ENCODE measurements around the gene PFN3. TPM values are rescaled to one million over a fixed set of nuclear protein-coding genes. Genes with fewer than 3 reads are reported as not detected.

Gene PFN3
- total and polyA plus RNA-seq, 2 of the 13 experiments (the other 11 are each of a cell fraction or from before 2014, with no cell fraction given), result not detected

DNA sequence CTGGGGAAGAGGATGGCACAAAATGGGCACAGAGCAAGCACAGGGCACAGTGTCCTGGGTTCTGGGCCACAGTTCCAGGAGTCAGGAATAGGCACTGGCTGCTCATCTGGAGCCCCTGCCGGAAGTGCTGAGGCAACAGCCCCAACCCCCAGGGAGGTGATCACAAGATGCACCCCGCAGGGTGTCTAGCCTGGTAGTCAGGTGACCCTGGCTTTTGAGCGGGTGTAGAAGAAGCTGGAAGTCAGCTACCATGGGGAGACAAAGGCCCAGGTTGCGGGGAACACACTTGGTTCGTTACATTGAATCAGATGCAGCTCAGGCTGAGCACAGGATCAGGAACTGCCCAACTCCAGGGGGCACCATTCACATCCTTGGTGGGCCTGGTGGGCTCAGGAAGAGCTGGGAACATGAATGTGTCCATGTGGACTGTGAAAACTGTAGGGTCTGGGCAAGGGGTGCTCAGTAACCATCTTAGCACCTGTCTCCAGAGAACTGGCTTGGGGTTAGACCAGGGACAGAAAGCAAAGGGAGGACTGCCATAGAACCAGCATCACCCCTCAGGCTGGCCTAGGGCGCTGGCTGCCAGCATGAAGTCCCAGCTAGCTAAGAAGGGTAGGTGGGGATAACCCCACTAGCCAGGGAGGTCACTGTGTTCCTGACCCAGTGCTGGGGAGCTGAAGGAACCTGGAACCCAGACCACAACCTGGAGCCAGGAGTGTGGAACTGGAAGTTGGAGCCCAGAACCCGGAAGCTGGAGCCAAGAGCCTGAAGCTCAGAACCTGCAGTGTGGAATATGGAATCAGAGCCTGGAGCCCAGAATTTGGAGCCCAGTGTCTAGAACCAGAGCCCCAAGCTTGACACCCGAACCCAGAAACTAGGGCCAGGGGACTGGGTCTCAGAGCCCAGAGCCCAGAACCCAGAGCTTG is 22.3 kb downstream of the PFN3 start:
- Histone ChIP-seq H3K79me2 (ENCODE audit: insufficient read depth, low read length) (no peaks in the 10 kb centered on the region), H3K4me1 (ENCODE audit: insufficient read depth, low read length) (peaks cover 88% of the 10 kb centered on the region), H3K4me2 (ENCODE audit: low read depth, low read length) (peak overlapping the region; percentile 89), H3K27ac (ENCODE audit: extremely low read length, insufficient read depth, low read length) (peak overlapping the region; percentile 98), H3K36me3 (replicated peaks in 1 of 2; ENCODE audit: control insufficient read depth in 1 of 2, insufficient read depth in 2 of 2, low read length in 2 of 2) (no peaks in the 10 kb centered on the region), H4K20me1 (ENCODE audit: insufficient read depth, low read length) (no peaks in the 10 kb centered on the region), H3K27me3 (ENCODE audit: control insufficient read depth in 1 of 2, insufficient read depth in 2 of 2, low read length in 2 of 2) (no peaks in the 10 kb centered on the region), H3K4me3 (replicated peaks in 1 of 3; ENCODE audit: insufficient read depth in 1 of 3, low read depth in 2 of 3, low read length in 3 of 3) (peak overlapping the region; percentile 35 to 71 (median 35); a peak in 5 of 6 replicates), H3K9ac (ENCODE audit: insufficient read depth, low read depth, low read length) (peak overlapping the region; percentile 86), H3K9me3 (ENCODE audit: low read length) (no peaks in the 10 kb centered on the region), H2AFZ (ENCODE audit: low read length) (no peak overlapping the region)
- no peak for FAIRE-seq
- ChIA-PET POLR2A (interaction anchor here (0.6 to 4.9 kb wide), 35 partner anchors 10 to 304 kb away, joined by 3 to 239 read pairs (median 10); partner anchors contain the start of genes B4GALT7, F12, FGFR4 and GRK6), CTCF (ENCODE audit: low intra/inter-chr PET ratio, low total read pairs) (interaction anchor here (1.0 kb wide), 1 partner anchor 76 kb away, joined by 3 read pairs; no protein-coding TSS in a partner anchor)
- intact Hi-C loops (cut with micrococcal nuclease; ENCODE audit: unreplicated experiment) (no loop called here), in situ Hi-C loops (cut with HindIII; ENCODE audit: extremely low pct_ligation_motif_present, low pct_unique_long_range_greater_than_20kb) (no loop called here)
- 78% methylated on average over 6 of the region's 8 CpGs for WGBS (ENCODE audit: low lambda C conversion rate)
- peak; percentile 12 for ATAC-seq
- BruUV-seq (replicated peaks), result TSS peak; percentile 97
- DNase-seq (ENCODE audit: low spot score), result no peak
- TF ChIP-seq CENPT (CRISPR knock-in tag; IDR thresholded peaks at IDR 0.05; ENCODE audit: low read depth), result no peak; the same call in 1 of the 2 replicates
- no peak for TF ChIP-seq FOSL1 (CRISPR knock-in tag; IDR thresholded peaks at IDR 0.05; ENCODE audit: borderline replicate concordance)
- peak; percentile 94 for TF ChIP-seq ZC3H4 (CRISPR knock-in tag; IDR thresholded peaks at IDR 0.05; ENCODE audit: borderline replicate concordance)
- TF ChIP-seq ATF1 (CRISPR knock-in tag; IDR thresholded peaks at IDR 0.05), result no peak
- TF ChIP-seq KLF9 (CRISPR knock-in tag; IDR thresholded peaks at IDR 0.05; ENCODE audit: low read depth), result 0 out of 2 replicates have a peak, but pooled peaks have one; percentile 1
- TF ChIP-seq HNF4A (CRISPR knock-in tag; IDR thresholded peaks at IDR 0.05), result no peak
- no peak for TF ChIP-seq ZNF816 (CRISPR knock-in tag; IDR thresholded peaks at IDR 0.05; ENCODE audit: borderline replicate concordance)
- TF ChIP-seq, protein P1, sequence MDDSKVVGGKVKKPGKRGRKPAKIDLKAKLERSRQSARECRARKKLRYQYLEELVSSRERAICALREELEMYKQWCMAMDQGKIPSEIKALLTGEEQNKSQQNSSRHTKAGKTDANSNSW (CRISPR knock-in tag; IDR thresholded peaks at IDR 0.05; ENCODE audit: borderline replicate concordance), result no peak
- TF ChIP-seq, protein P2, sequence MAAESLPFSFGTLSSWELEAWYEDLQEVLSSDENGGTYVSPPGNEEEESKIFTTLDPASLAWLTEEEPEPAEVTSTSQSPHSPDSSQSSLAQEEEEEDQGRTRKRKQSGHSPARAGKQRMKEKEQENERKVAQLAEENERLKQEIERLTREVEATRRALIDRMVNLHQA (CRISPR knock-in tag; IDR thresholded peaks at IDR 0.05), result no peak
- TF ChIP-seq ZNF878 (CRISPR knock-in tag; IDR thresholded peaks at IDR 0.05), result no peak
- TF ChIP-seq, protein P3, sequence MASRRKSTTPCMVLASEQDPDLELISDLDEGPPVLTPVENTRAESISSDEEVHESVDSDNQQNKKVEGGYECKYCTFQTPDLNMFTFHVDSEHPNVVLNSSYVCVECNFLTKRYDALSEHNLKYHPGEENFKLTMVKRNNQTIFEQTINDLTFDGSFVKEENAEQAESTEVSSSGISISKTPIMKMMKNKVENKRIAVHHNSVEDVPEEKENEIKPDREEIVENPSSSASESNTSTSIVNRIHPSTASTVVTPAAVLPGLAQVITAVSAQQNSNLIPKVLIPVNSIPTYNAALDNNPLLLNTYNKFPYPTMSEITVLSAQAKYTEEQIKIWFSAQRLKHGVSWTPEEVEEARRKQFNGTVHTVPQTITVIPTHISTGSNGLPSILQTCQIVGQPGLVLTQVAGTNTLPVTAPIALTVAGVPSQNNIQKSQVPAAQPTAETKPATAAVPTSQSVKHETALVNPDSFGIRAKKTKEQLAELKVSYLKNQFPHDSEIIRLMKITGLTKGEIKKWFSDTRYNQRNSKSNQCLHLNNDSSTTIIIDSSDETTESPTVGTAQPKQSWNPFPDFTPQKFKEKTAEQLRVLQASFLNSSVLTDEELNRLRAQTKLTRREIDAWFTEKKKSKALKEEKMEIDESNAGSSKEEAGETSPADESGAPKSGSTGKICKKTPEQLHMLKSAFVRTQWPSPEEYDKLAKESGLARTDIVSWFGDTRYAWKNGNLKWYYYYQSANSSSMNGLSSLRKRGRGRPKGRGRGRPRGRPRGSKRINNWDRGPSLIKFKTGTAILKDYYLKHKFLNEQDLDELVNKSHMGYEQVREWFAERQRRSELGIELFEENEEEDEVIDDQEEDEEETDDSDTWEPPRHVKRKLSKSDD (CRISPR knock-in tag; IDR thresholded peaks at IDR 0.05; ENCODE audit: low read depth), result no peak
- TF ChIP-seq, protein P4, sequence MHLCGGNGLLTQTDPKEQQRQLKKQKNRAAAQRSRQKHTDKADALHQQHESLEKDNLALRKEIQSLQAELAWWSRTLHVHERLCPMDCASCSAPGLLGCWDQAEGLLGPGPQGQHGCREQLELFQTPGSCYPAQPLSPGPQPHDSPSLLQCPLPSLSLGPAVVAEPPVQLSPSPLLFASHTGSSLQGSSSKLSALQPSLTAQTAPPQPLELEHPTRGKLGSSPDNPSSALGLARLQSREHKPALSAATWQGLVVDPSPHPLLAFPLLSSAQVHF (CRISPR knock-in tag; IDR thresholded peaks at IDR 0.05), result no peak
- no peak for TF ChIP-seq SRF (IDR thresholded peaks at IDR 0.05; ENCODE audit: low read depth, low read length)
- no peak for TF ChIP-seq MIXL1 (CRISPR knock-in tag; IDR thresholded peaks at IDR 0.05)
- TF ChIP-seq GATA4 (IDR thresholded peaks at IDR 0.05; ENCODE audit: borderline replicate concordance, low read depth), result no peak
- TF ChIP-seq ARHGAP35 (CRISPR knock-in tag; IDR thresholded peaks at IDR 0.05; ENCODE audit: borderline replicate concordance), result no peak
- TF ChIP-seq, protein P5, sequence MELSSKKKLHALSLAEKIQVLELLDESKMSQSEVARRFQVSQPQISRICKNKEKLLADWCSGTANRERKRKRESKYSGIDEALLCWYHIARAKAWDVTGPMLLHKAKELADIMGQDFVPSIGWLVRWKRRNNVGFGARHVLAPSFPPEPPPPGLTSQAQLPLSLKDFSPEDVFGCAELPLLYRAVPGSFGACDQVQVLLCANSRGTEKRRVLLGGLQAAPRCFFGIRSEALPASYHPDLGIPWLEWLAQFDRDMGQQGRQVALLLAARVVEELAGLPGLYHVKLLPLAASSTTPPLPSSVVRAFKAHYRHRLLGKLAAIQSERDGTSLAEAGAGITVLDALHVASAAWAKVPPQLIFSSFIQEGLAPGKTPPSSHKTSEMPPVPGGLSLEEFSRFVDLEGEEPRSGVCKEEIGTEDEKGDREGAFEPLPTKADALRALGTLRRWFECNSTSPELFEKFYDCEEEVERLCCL (CRISPR knock-in tag; IDR thresholded peaks at IDR 0.05; ENCODE audit: borderline replicate concordance), result no peak
- TF ChIP-seq ZMYM2 (CRISPR knock-in tag; IDR thresholded peaks at IDR 0.05), result no peak
- no peak for TF ChIP-seq CENPX (CRISPR knock-in tag; IDR thresholded peaks at IDR 0.05)

All from HepG2 (cell line).